Cortex of kidney (tissue), 1 donor: ENCODE measurements around the gene AGK.
"Not testable (repeated sequence)": the region's sequence is repeated elsewhere in the genome, so short reads cannot be mapped to it uniquely, and the experiment has no call there.

ENCODE experiments used
- DNase-seq: peaks from one replicate; lab custom pipeline; 2025; lab: John Stamatoyannopoulos, UW

Gene AGK

DNA sequence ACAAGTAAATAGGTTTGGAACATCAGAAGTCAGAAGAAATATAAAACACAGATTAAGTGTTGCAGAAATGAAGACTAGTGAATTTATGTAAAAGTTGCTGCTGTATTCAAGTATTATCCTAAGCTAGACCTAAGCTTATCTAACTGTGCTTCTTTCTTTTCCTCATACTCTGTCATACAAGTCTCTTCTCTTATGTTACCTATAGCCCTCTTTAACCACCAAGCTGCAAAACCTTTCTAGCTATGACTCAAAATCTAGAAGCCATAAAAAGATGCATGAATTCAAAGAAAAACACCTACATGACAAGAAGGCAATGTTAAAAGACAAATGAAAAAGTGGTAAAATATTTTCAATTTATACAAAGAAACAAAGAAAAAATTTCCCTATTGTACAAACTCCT lies 127.8 kb downstream of the AGK start:
- no peak for DNase-seq

- no peak for DNase-seq
Observed at GRCh38 chr7:141685285-141686023, 134.2 kb downstream of the AGK start.

DNA sequence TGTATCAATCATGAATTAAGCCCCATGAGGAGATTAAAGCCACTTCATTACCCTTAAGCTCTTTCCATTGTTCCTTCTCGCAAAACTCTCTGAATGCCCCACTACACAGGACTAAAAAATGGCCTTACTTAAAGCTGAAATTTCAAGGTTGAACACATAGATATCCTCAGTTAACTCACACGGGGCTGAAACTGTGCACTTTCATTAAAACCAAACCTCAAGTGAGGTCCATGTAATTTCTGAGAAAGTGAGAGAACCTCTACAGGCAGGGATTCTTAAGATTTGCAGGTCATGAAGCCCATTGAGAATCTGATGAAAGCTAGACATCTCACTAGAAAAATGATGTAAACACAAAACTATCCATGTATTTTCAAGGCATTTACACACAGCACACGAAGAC lies 134.9 kb downstream of the AGK start:
- DNase-seq = no peak

DNA sequence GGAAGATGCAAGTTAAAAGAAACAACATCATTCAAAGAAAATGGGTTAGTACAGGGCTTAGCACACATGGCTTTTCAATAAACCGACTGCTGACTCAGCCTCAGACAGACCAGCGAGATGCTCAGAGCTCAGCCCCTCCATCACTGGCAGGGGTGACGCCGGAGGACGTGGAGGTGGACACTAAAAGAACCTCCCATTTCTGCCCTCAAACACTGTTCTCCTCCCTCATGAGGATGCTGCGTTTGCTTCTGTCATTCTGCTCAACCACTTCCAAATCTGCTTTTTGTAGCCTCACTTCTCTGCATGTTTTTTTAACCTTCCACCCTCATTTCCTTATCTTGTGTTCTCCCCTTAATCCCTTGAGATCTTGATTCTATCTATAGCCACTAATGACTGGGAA lies 135.5 kb downstream of the AGK start:
- DNase-seq = no peak

DNA sequence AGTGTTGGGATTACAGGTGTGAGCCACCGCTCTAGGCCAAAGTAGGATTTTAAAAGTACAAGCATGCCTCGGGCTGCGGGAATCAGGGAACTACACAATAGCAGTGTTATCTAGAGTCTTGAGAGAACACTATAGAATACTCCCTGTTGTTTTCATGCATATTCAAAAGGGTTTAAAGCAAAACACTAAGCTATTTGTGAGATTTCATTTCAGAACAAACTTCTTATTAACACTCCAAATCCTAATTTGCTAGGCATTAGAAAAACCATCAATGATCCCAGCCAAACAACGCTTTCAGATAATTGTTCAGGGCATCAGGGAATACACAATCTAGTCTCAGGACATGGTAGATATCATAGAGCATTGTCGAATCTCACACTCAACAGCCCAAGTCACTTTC lies 136.8 kb downstream of the AGK start:
- no peak for DNase-seq

DNA sequence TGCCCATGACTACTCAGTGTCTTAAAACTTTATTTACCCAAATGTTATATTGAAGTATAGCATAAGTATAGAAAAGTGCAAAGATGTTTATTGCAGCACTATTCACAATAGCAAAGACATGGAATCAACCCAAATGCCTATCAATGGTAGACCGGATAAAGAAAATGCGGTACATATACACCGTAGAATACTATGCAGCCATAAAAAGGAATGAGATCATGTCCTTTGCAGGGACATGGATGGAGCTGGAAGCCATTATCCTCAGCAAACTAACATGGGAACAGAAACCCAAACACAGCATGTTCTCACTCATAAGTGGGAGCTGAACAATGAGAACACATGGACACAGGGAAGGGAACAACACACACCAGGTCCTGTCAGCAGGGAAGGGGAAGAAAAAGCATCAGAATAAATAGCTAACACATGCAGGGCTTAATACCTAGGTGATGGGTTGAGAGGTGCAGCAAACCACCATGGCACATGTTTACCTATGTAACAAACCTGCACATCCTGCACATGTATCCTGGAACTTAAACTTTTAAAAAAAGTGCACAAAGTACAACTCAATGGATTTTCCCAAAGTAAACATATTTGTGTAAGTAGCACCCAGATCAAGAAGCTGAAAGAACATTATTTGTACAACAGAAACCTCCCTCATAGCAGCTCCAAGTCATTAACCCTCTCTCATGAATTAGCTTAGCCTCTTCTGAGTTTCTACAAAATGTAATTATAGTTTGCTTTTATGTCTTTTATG lies 138.0 kb downstream of the AGK start:
- DNase-seq = not testable (repeated sequence)

DNA sequence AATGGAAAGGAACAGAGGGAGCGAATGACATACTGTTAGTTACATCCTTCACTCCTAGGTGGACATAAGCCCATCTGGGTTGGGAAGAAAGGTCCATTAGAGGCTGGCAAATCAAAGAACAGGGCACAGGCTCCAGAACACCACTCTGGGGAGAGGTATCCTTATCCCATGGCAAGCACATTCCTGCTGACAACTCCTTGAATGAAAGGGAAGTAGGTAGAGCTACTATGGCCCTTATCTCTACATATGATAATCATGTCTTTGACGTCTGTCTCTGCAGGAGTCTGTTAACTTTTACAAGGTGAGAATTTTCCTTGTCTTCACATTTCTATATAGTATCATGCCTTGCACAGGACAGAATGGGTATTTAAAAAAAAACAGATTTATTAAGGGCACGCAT lies 140.3 kb downstream of the AGK start:
- DNase-seq = no peak

DNA sequence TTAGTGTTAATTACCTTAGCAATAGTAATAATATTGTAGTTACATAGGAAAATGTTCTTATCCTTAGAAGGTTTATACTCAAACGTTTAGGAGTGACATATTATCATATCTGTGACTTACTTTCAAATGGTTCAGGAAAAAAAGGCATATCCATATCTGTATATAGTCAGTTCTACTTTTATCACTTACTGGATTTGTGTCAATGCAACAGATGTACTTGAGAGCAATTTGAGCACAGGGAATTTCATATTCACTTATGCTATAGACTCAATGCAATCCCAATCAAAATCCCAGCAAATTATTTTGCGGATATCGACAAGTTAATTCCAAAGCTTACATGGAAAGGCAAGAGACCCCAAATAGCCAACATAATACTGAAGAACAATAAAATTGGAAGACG lies 140.8 kb downstream of the AGK start:
- DNase-seq = no peak

- no peak for DNase-seq
Observed at GRCh38 chr7:141693082-141693481, 141.9 kb downstream of the AGK start.

- DNase-seq = no peak
Observed at GRCh38 chr7:141695803-141696289, 144.6 kb downstream of the AGK start.

GRCh38 chr7:141696348-141696747 lies 145.1 kb downstream of the AGK start:
- DNase-seq = no peak

DNA sequence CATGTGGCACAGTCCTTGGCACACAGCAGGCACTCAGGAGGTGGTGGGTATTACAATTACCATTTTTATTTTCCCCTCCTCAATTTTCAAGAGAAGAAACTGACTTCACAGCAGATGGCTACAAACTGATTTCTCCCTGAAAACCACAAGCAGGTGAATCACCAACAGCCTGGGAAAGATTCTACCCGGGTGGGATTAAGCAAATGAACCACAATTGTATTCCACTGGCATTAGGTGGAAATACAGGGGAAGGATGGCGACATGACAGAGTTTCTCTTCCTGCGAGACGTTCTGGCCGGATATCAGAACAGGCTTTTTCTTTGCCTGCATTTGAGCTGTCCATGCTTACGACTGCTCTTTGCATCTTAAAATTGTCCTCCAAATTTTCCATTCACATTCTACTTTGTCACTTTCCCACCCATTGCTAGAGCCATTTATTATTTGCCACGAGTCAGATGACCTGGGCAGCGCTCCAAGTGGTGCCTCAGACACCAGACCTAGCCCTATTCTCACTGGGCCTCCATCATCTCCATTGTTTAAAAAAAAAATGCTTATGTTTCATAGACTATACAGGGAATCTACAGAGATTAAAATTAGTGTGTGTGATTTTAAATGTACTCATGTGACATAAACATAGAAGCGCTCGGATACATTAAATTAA lies 146.1 kb downstream of the AGK start:
- DNase-seq = no peak

DNA sequence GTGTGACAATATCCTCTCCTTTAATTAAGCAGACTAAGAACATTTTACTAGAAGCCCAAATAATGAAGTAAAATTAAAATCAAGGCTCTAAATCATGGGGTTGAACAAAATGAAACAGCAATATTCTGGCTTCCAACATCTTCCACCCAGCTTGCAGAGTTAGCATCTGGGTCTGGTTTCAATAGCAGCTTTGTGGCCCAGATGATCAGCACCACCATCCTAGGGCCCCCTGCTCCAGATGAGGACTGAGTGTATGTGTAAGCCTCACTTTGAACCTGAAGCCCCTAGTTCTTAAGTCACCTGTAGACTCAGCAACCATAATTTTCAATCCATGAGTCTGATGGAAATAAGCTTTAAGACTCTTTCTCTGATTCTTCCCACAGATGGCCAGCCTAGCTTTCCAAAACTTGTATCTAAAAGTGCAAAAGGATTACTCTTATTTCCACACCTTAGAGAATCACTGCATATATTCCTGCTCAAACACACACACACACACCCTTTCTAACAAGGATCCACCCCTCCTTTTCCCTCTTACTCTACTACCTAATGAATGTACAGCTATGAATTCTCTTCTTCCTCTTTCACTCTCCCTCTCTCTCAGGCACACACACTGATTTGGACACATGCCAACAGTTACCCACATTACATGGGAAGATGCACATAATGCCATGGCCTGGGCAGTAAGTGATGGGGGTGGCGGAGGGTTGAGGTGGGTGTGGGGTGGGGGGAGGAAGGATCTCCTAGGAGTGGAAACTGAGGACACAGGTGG lies 147.2 kb downstream of the AGK start:
- no peak for DNase-seq

DNA sequence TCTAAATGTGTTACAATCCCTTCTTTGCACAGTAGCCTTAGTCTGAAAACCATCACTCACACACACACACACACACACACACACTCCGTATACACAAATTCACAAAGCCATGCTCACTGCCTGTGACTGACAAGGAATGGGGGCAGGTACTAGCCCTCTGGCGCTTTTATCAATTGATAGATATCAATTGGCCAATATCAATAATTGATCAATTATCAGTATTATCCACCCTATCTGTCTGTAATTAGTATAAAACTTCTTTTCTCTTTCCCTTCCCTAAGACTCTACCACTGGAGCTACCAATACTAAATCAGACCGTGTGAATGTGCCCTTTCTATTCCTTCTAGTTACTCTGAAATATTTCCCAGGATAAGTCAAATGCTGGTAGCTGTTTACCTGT lies 148.7 kb downstream of the AGK start:
- no peak for DNase-seq

DNA sequence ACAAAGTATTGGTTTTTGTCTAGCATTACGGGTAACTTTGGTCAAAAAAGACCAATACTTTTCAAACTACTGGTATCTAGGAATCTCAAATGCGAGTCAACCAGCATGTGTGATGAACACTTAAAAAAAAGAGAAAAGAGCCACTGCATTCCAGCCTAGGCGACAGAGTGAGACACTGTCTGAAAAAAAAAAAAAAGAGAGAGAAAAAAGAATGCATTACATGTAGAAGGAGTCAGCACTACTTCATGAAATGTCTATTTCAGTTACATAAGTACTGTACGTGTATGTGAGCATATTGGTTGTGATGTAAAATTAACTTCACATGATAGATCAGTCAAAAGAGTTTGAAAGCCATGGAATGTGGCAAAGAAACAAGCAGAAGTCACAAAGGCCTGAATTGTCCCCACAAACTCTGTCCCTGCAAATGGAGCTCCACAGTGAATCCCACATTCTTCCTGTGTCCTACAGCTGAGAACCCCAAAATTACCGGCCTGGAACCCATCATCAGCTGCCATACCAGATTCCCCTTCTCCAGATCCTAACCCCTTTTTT lies 149.2 kb downstream of the AGK start:
- no peak for DNase-seq

DNA sequence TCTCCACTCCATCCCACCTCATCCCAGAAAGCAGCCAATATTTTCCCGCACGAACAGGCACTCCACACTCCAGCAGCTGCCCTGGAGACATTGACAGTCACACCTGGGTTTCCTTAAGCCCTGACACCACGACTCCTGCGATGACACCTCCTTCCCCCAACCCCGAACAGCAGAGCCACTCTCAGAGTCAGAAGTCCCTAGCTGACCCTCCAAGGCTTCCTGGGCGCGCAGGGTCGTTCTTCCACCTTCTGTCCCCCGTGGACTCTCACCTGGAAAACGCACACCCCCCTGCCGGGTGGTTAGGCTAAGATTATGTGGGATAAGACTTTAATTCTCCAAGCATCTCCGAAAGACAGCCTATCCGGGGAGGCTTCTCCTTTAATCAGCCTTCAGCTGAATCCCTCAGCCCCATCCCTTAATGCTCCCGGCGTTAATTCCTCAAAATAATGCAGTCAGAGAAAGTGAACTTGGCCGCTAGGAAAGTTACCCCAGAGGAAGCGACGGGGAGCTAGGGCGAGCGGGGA lies 149.7 kb downstream of the AGK start:
- no peak for DNase-seq

- DNase-seq = no peak
Observed at GRCh38 chr7:141701489-141702046, 150.4 kb downstream of the AGK start.

DNA sequence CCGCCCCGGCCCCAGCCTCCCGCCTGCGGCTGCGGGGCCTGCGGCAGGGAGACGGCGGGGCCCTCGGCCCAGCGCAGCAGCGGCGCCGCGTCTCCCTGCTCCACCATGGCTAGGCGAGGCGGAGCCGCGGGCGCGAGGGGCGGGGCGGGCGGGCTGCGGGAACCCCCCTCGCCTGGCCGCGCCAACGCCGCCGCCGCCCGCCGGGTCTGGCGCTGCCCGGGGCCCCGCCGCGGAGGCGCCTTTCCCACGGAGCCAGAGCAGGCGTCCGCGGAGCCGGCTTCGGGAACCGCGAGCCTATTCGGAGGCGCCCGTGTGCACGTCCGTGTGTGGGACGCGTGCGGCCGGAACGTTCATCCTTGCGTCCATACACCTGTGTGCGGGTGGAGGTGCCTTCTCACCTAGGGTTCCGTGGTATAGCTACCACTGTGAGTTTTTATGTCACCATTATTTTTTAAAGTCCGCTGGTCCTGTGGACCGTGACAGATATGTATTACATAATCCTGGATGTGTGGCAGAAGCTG lies 150.9 kb downstream of the AGK start, which contains the start of gene DENND11:
DENND11 (minus strand) TSS at position 120 of the 521 bp plus-strand sequence; CDS start at position 107, 13 bp downstream.
- DNase-seq = no peak

DNA sequence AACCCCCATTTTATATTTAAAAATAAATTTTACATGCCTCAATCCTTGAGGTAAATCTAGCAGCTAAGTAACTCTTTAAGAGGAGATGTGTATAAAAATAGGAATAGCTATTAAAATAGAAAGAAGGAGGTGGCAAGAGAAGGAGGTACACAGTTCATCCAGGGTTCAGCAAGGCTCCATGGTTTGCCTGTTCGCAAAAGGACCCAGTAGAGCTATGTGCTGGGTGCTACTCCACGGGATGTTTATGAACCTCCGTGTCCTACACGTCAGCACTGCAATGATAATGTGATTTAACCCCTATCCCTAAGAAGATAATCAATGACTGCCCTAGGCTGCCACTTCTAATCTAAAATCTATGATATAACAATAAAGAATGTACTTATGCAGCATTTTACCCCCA lies 151.7 kb downstream of the AGK start:
- DNase-seq = no peak

- no peak for DNase-seq
Observed at GRCh38 chr7:141704112-141704511, 152.9 kb downstream of the AGK start.

GRCh38 chr7:141704741-141705140 lies 153.5 kb downstream of the AGK start:
- no peak for DNase-seq
